ENCODE data around the gene DCUN1D3. TPM values are rescaled to one million over a fixed set of nuclear protein-coding genes. Genes with fewer than 3 reads are reported as not detected.
A peak's percentile ranks its signal among the peaks of the same experiment; 100 is the strongest.

DCUN1D3 gene
- total RNA-seq, 2 donors from 2014 or later = 7.5 to 14.5 TPM

GRCh38 chr16:20910781-20911321 lies 10.7 kb upstream of the DCUN1D3 start:
- intact Hi-C loops (cut with DNase I) = no loop called here

GRCh38 chr16:20906341-20907255 lies 6.4 kb upstream of the DCUN1D3 start:
- Histone ChIP-seq H3K4me1 (peaks cover 59% of the 10 kb centered on the region), H3K27ac (peak overlapping the region; percentile 37 to 95 (median 62)), H3K36me3 (replicated peaks in 1 of 2; ENCODE audit: insufficient read depth in 1 of 2, low read depth in 2 of 2) (no peaks in the 10 kb centered on the region), H3K9me3 (no peaks in the 10 kb centered on the region), H3K4me3 (no peak overlapping the region), H3K27me3 (no peaks in the 10 kb centered on the region)
- 80% methylated on average over 4 of the region's 4 CpGs for WGBS, 2 donors
- intact Hi-C loops (cut with DNase I) = loop anchor here (10.0 kb wide), 1 partner anchor 52 kb away; no protein-coding TSS in a partner anchor
- TF ChIP-seq CTCF (IDR thresholded peaks at IDR 0.05) = no peak
- no peak for TF ChIP-seq POLR2A (IDR thresholded peaks at IDR 0.05)
- no peak for DNase-seq
- peak; percentile 40 for ATAC-seq

More at GRCh38 chr16:20910781-20911321, 10.7 kb upstream of the DCUN1D3 start:
- no peak for TF ChIP-seq POLR2A (IDR thresholded peaks at IDR 0.05)
- H3K4me1 ChIP-seq = peaks cover 23% of the 10 kb centered on the region
- no peaks in the 10 kb centered on the region for H3K9me3 ChIP-seq
- ATAC-seq = peak; percentile 49
- peak overlapping the region in 1 of 4 donors; percentile 40 for H3K27ac ChIP-seq
- H3K27me3 ChIP-seq = no peaks in the 10 kb centered on the region
- WGBS, 2 donors = 32 to 60% methylated on average over 2 of the region's 2 CpGs
- H3K36me3 ChIP-seq (replicated peaks in 1 of 2; ENCODE audit: insufficient read depth in 1 of 2, low read depth in 2 of 2) = no peaks in the 10 kb centered on the region
- H3K4me3 ChIP-seq = no peak overlapping the region
- DNase-seq = no peak

GRCh38 chr16:20905576-20905975 lies 5.4 kb upstream of the DCUN1D3 start:
- Histone ChIP-seq H3K36me3 (replicated peaks in 1 of 2; ENCODE audit: insufficient read depth in 1 of 2, low read depth in 2 of 2) (no peaks in the 10 kb centered on the region), H3K4me3 (no peak overlapping the region), H3K27me3 (no peaks in the 10 kb centered on the region), H3K9me3 (no peaks in the 10 kb centered on the region), H3K27ac (peak overlapping the region; percentile 37 to 95 (median 62)), H3K4me1 (peaks cover 63% of the 10 kb centered on the region)
- DNase-seq (no peak), ATAC-seq (no peak)
- TF ChIP-seq POLR2A (IDR thresholded peaks at IDR 0.05) (no peak), CTCF (IDR thresholded peaks at IDR 0.05) (no peak)
- 58 to 70% methylated on average over 3 of the region's 3 CpGs for WGBS, 2 donors
- intact Hi-C loops (cut with DNase I) = loop anchor here (10.0 kb wide), 1 partner anchor 51 kb away; no protein-coding TSS in a partner anchor

- H3K27me3 ChIP-seq = no peaks in the 10 kb centered on the region
- TF ChIP-seq CTCF (IDR thresholded peaks at IDR 0.05) (peak in 1 of 7 experiments; percentile 4), POLR2A (IDR thresholded peaks at IDR 0.05) (no peak)
- DNase-seq (peak in 1 of 4 donors; percentile 46), ATAC-seq (peak; percentile 14)
- WGBS, 2 donors = 6 to 8% methylated on average over 3 of the region's 3 CpGs
- intact Hi-C loops (cut with DNase I) = loop anchor here (10.0 kb wide), 1 partner anchor 50 kb away; no protein-coding TSS in a partner anchor
- H3K36me3 ChIP-seq (replicated peaks in 1 of 2; ENCODE audit: insufficient read depth in 1 of 2, low read depth in 2 of 2) = no peaks in the 10 kb centered on the region
- no peak overlapping the region for H3K4me3 ChIP-seq
- H3K9me3 ChIP-seq = no peaks in the 10 kb centered on the region
- peaks cover 64% of the 10 kb centered on the region for H3K4me1 ChIP-seq
- H3K27ac ChIP-seq = peak overlapping the region; percentile 39 to 95 (median 62)
Measured at GRCh38 chr16:20904507-20905081, 4.4 kb upstream of the DCUN1D3 start.

Measured in body of pancreas (tissue), 4 donors.